HG03439 (cell line): ENCODE data around the gene CHCHD6.
"Not testable (repeated sequence)": the region's sequence is repeated elsewhere in the genome, so short reads cannot be mapped to it uniquely, and the experiment has no call there.

Source experiments
- ATAC-seq: cut with Tn5 transposase; IDR thresholded peaks from one replicate; pipeline ENCODE4 v1.9.1; 2021; ENCODE audit warnings: mild to moderate bottlenecking, moderate library complexity; ENCODE audit not compliant: unreplicated experiment

Gene CHCHD6

GRCh38 chr3:126765187-126766069 lies 61.4 kb downstream of the CHCHD6 start:
- no peak for ATAC-seq

DNA sequence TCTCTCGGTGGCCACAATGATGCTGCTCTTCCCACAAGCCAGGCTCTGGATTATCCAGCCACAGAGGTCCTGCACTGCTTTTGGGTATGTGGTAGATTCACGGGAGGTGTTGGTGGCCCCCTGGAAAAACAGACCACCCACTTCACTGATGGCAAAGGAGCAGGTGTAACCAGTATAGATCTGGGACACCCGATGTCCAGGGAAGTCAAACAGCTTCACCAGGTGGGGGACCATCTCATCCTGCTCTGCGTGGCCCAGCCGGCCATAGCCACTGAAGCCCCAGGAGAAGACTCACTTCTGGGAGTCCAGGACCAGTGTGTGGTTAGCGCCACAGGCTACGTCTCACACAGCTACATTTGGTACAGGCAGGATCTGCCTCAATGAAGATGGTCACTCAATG lies 62.6 kb downstream of the CHCHD6 start:
- ATAC-seq: no peak

DNA sequence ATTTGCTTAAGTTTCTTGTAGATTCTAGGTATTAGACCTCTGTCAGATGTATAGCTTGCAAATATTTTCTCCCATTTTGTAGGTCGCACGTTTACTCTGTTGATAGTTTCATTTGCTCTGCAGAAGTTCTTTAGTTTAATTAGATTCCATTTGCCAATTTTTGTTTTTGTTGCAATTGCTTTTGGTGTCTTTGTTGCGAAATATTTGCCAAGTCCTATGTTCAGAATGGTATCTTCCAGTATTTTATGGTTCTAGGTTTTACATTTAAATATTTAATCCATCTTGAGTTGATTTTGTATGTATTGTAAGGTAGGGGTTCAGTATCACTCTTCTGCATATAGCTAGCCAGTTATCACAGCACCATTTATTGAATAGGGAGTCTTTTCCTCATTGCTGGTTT lies 64.9 kb downstream of the CHCHD6 start:
- ATAC-seq: no peak

- ATAC-seq: no peak
Observed at GRCh38 chr3:126770096-126770495, 66.1 kb downstream of the CHCHD6 start.

DNA sequence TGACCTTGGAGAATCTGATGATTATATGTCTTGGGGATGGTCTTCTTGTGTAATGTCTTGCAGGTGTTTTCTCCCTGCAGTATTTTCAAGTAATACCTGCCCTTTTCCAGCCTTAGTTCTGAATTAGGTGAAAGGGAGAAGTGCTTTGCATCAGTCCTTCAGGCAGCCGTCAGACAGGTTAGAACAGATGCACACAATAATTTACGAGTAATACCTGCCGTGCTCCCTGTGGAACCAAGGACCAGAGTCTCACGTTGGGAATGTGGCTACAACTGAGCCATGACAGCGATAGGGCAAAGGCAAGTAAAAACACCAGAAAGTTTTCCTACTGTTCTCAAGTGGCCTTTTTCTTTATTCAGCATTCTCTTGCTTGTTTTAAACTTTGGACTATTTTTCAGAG lies 69.1 kb downstream of the CHCHD6 start:
- no peak for ATAC-seq

DNA sequence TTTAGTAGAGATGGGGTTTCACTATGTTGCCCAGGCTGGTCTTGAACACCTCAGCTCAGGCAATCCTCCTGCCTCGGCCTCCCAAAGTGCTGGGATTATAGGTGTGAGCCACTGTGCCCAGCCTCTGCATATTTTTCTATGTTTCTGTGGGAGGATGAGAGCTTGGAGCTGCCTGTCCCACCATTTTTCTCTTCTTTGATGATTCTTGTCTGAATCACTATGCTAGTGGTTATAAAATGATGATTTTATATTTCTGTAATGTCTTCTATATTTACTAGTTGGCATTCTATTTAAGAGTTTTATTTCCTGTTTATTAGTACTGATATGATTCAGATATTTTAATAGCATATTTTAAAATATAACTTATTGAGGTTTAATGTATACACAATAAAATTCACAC lies 69.7 kb downstream of the CHCHD6 start:
- ATAC-seq: no peak

DNA sequence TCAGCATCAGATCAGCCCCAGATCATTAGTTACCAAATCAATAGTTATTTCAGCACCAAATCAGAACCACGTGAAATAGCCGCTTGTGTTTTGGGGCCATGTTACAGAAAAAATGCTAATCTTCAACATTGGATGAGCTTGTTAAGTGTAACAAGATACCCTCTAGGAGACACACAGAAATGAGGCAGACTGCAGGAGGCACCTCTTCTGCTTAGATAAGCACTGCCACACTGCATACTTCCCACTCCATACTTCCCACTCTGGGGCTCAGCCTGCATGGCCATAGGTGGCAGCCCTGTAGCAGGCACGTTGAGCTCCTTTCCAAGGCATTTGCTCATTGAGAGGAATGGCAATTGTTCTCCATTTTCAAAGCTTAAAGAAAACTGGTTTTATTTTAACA lies 73.3 kb downstream of the CHCHD6 start:
- ATAC-seq: no peak

GRCh38 chr3:126780666-126781065 lies 76.6 kb downstream of the CHCHD6 start:
- ATAC-seq: no peak

DNA sequence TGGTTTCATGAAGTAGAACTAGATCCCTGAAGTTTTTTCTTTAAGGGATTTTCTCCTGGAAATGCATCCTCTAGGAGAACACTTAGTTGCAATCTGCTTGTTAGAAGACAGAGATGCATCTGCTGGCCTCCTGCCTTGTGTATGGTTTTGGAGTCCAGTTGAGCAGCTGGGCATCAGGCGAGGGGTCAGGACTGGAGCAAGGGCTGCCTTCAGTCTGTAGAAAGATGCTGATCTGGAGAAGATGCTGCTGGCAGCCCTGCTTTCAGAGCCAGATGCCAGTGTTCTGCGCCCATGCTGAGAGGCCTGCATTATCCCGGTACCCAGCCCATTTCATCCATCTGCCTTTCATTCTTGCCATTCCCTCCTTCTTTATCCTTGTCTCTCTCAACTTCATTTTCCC lies 77.4 kb downstream of the CHCHD6 start:
- ATAC-seq: no peak

DNA sequence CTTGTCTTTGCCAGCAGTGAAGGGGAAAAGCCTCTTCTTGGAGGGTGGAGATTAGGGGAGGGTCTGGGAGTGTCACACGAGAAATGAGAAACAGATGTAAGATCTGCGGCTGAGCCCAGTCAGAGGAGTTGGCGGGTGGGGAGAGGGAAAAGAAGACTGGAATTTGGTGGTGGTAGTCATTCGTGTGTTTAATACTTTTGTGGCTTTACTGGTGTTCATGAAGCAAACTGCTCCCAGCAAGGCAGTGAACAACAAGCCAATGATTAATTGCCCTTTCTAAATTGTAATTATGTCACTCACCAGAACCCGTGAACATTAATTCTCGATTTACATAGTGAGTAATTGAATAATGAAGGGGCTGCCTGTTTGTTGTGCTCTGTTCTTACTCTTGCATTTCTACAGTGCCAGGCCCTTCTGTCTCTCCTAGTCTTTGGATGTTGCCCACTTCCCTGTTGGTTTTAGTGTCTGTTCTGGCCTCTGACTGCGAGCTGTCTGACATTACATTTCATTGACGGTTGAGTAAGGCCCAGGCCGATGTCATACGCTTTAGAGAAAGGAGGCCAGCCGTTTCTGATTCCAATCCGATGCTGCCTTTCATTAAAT lies 78.0 kb downstream of the CHCHD6 start:
- ATAC-seq: no peak

GRCh38 chr3:126782536-126782935 lies 78.5 kb downstream of the CHCHD6 start:
- no peak for ATAC-seq

DNA sequence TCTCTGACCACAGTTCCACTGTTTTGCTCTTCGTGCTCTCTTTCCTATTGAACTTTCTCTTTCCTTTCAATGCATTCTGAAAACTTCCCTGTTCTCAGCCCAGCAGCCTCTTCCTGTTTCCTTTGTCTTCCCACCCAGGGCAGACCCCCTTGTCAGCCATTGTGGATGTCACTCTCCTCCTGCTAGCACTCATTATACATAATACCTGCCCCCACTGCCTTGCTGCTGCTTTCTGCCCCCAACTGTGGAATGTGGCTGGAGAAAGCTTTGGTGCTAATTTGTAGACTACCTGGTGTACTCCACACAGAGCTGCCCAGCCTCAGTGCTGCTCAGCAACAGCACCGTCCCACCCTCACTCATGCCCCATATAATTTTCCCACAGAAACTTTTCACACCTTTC lies 80.2 kb downstream of the CHCHD6 start:
- no peak for ATAC-seq

- not testable (repeated sequence) for ATAC-seq
Observed at GRCh38 chr3:126791320-126791719, 87.3 kb downstream of the CHCHD6 start.

GRCh38 chr3:126792998-126793397 lies 89.0 kb downstream of the CHCHD6 start:
- ATAC-seq: no peak

GRCh38 chr3:126797563-126797962 lies 93.5 kb downstream of the CHCHD6 start:
- ATAC-seq: no peak

GRCh38 chr3:126798521-126798920 lies 94.5 kb downstream of the CHCHD6 start:
- ATAC-seq: no peak

DNA sequence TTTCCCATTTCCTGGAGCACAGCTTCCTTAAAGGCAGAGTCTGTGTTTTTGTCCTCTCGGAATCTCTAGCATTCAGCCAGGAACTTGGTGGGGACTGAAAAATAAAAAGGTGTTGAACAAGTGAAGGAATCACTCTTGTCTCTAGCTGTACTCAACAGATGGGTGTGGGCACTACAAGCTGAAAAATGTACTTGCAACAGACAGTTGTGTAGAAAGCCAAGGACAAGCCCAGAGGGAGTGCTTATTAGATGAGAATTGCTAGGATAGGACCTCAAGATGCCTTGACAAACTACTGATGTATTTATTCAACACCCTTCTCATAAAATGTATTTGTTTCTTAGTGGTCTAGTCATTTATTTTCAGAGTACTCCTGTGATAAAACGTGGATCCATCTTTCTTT lies 95.1 kb downstream of the CHCHD6 start:
- no peak for ATAC-seq

DNA sequence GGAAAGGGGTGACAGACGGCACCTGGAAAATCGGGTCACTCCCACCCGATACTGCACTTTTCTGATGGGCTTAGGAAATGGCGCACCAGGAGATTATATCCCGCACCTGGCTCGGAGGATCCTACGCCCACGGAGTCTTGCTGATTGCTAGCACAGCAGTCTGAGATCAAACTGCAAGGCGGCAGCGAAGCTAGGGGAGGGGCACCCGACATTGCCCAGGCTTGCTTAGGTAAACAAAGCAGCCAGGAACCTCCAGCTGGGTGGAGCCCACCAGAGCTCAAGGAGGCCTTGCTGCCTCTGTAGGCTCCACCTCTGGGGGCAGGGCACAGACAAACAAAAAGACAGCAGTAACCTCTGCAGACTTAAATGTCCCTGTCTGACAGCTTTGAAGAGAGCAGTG lies 97.3 kb downstream of the CHCHD6 start:
- not testable (repeated sequence) for ATAC-seq

DNA sequence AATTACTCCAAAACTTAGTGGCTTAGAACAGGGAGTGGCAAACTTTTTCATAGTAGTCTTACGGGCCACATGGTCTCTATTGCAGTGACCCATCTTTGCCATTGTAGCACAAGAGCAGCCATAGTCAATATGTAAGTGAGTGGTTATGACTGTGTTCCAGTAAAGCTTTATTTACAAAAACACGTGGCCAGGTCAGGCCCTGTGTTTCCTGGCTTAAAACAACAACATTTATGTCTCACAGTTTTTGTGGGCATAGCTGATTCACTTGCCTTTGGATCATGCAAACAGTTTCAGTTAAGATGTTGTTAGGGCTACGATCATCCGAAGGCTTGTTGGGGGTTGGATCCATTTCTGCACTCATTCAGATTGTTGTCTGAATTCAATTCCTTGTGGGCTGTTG lies 103.8 kb downstream of the CHCHD6 start:
- no peak for ATAC-seq

DNA sequence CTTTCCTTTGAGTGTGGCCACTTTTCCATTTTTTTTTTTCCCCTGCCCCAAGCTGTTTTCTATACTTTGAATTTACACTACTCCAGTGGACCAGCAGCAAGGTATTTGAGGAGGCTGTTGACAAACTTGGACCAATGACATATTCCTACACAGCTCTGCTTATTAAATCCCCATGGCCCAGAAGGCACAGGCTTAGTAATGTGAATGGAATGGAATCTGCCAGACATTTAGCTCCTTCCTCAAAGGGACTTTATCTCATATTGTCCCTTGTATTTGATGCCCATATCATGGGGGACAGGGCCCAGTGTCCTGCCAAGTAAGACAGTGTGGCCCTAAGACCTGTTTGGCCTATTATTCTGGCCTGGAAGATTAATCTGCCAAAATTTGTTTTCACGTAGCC lies 107.5 kb downstream of the CHCHD6 start:
- no peak for ATAC-seq

GRCh38 chr3:126816298-126816697 lies 112.3 kb downstream of the CHCHD6 start:
- no peak for ATAC-seq

DNA sequence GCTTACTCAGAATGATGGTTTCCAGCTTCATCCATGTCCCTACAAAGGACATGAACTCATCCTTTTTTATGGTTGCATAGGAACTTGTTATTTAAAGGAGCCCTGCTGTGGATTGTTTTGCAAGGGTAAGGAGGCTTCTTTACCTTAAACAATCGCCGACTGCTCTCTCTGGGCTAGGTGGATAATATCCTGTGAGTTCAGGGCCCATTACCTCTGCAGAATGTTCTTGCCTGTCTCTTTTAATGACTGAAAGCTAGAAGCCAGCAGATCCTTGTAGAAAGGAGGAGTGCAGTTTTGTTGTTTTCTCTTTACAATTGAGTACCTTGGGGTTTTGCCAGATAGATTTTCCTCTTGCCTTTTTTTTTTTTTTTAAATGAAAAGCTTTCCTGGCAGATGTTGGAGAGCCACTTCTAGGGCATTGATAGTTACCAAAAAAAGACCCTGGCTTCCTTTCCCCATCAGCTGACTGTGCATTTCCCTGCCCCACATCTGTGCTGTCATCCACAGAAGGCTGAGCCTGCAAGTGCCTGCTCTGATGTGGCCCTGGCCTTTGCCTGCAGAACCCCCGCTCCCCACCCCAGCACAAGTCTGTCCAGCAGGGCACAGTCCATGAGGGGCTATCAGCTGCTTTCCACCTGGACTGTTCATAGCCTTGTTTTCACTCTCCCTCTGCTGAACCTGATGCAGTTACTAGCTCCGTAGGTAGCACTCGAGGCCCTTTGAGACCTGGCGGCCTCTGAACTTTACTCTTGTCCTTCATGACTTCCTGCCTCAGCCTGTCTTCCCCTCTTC lies 113.1 kb downstream of the CHCHD6 start:
- no peak for ATAC-seq
